AG10803 (cell line): ENCODE measurements around the gene CELA1.

Source experiments
- DNase-seq: peaks from one replicate; pipeline ENCODE4 v3.0.0; 2010; ENCODE audit warnings: low read depth
- H3K4me3 ChIP-seq: 2 replicates; pipeline ENCODE4 v1.5.1; 2011; ENCODE audit warnings: mild to moderate bottlenecking, low read length, control low read depth
- TF ChIP-seq, protein P1 (sequence below): conservative IDR thresholded peaks from 2 replicates; pipeline ENCODE4 v1.5.1; 2011; ENCODE audit warnings: mild to moderate bottlenecking, low read length, control low read depth, inconsistent platforms

The CELA1 gene

DNA sequence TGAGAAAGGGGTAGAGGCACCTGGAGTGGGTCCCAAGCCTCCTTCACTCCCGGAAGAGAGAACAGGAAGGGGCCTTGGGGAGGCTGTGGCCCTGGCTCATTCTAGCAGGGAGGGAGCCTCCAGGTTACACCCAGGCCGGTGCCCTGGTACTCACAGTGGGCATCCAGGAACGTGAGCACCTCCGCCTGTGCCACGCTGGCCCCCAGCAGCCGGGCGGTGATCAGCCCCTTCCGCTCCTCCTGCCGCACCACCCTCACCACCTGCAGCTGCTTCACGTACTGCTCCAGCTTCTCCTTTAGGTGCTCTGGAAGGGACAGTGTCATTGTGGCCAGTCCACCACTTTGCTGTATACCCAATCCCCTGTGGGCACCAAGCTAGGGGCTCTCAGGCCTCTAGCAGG is 18.8 kb upstream of the CELA1 start:
- TF ChIP-seq, protein P1, sequence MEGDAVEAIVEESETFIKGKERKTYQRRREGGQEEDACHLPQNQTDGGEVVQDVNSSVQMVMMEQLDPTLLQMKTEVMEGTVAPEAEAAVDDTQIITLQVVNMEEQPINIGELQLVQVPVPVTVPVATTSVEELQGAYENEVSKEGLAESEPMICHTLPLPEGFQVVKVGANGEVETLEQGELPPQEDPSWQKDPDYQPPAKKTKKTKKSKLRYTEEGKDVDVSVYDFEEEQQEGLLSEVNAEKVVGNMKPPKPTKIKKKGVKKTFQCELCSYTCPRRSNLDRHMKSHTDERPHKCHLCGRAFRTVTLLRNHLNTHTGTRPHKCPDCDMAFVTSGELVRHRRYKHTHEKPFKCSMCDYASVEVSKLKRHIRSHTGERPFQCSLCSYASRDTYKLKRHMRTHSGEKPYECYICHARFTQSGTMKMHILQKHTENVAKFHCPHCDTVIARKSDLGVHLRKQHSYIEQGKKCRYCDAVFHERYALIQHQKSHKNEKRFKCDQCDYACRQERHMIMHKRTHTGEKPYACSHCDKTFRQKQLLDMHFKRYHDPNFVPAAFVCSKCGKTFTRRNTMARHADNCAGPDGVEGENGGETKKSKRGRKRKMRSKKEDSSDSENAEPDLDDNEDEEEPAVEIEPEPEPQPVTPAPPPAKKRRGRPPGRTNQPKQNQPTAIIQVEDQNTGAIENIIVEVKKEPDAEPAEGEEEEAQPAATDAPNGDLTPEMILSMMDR: no peak
- no peak for DNase-seq

DNA sequence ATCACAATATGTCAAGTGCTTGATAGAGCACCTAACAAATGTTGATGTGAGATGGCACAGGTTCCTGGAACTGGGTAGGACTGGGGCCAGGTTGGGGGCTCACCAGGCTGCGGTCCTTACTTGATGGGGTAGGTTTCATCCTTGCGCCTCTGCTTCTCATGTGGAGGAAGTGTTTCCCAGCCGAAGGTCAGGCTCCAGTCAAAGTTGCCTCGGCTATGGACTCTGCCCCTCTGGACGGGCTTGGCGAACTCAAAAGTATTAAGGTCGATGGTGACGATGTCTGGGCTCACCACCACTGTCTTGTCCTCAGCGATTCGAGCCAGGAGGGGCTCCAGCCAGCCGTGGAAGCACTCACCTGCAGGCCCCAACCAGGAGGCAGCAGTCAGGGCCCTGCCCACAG is 17.5 kb upstream of the CELA1 start:
- TF ChIP-seq, protein P1: no peak
- DNase-seq: no peak

More for the DNA sequence above, 18.8 kb upstream of the CELA1 start:
- H3K4me3 ChIP-seq: no peak overlapping the region

DNA sequence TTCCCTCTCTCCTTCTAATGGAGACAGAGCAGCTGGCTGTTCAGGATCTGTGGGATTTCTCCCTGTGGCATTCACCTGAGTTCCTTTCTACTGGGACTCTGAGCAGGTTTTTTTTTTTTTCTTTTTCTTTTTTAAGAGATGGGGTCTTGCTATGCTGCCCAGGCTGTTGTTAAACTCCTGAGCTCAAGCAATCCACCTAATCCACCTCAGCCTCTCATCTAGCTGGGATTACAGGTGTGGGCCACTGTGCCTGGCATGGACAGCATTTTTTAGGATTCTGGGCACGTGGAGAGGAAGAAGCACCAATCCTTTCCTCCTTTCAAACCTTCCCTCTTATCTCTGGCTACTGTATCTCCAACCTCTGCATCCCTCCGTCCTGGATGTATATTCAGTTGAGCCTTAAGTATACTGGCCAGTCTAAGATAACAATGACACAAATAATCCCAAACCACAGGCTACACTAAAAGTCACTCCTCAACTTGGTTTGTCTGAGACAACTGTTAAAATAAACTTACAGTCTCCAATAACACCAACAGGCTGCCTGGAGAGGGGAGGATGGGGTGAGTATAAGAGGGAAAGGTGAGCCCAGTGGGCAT is 16.4 kb upstream of the CELA1 start:
- TF ChIP-seq, protein P1: no peak
- no peak for DNase-seq

More for the DNA sequence above, 17.5 kb upstream of the CELA1 start:
- no peak overlapping the region for H3K4me3 ChIP-seq

DNA sequence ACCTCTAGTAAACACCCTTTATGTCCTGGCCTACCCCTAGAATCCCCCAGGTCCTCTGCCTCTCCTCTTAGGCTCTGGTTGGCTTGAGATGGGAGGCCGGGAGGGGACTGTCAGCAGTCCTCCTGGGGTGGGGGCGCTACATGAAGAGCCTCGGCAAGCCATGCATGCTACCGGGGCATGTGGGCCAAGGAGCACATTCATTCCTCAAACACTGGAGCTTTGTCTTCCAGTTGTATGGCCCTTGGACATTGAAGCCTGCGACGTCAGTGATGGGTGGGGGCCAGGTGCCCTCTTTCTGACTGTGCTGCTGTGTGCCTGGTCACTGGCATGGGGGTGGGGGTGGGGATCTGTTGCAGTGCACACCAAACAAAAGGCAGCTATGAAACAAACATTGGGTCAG is 15.8 kb upstream of the CELA1 start:
- TF ChIP-seq, protein P1: no peak
- DNase-seq: no peak
- H3K4me3 ChIP-seq: no peak overlapping the region

More for the DNA sequence above, 16.4 kb upstream of the CELA1 start:
- H3K4me3 ChIP-seq: no peak overlapping the region

DNA sequence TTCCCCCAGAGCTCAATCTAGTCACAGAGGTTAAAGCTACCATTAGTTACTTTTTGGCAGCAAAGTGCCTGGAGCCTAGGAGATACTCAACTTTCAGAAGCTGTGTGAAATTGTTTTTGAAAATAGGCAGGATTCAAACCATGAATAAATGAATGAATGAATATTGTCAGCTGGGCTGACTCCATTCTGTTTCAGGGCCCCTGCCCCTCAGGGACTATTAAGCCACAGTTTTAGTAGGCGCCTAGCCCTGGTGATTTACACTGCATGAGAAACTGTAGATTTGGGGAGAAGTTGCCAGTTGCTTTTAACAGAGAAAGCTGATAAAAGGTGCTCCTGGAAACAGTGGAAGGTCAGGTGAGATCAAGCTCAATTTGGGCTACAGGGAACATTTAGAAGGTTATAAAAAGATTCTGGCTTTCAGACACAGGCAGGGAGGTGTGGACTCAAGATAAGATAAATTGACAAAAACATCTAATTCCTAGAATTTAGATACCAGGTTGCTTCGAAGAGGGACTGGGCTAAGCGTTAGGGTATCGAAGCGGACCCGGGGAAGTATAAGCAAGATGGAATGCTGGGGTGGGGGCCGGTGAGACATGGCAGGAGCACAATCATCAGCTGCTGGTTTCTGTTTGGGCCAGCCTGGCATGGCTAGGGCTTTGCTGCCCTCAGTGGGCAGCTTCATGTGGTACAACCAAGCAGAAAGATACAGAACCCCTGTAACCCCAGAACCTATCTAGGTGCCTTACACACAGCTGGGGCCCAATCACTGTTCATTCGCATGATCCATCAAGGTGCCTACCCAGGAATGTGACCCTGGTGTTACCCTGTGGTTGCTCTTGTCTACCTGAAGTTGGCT is 14.9 kb upstream of the CELA1 start:
- TF ChIP-seq, protein P1: peak; percentile 10; the same call in 1 of the 2 replicates
- H3K4me3 ChIP-seq: no peak overlapping the region
- no peak for DNase-seq

DNA sequence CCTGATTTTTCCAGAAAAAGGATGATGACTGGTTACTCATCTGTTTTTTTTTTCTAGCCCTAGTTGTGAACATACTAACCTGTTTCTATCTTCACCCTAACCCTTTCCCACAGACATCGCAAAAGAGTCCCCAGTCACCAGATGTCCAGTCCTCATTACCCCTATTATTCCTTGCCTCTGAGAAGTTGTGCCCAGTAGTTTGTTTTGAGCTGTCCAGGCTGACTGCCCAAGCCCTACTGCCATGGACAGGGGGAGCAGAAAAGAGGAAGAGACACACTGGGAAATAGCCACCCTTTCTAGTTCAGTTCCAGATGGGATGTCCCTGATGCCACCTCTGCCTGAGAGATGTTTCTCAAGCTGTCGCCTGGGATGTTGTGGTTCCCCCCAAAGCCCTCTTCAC is 13.8 kb upstream of the CELA1 start:
- no peak overlapping the region for H3K4me3 ChIP-seq
- TF ChIP-seq, protein P1: no peak
- DNase-seq: no peak

DNA sequence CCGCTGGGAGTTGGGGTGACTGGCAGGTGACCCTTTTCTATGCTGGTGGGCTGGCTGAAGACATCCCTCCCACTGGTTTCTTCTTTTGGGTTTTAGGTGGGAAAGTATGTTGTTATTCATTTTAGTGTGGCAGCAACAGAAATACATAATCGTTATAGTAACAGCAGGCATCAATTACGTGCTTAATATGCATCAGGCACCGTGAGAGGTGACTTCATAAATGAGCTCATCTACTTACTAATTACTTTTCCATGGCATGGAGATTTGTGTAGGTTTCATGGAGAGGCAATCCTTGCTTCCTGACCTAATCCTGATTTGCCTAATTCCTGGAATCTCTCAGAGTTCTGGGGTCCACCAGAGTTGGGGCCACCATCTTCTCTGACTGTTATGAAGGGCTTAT is 13.4 kb upstream of the CELA1 start:
- H3K4me3 ChIP-seq: no peak overlapping the region
- DNase-seq: no peak
- TF ChIP-seq, protein P1: no peak
